OCI-LY1 (cell line): ENCODE data around the gene ASPA.

Source experiments
- CTCF ChIP-seq: fragments of 200-600 bp; sonication (generic), shearing (Covaris generic); IDR thresholded peaks from 2 replicates; pipeline ENCODE4 v1.5.1; 2017; ENCODE audit warnings: mild to moderate bottlenecking, antibody characterized with exemption, low read length, moderate library complexity, mixed read lengths
- EZH2 ChIP-seq: fragments of 200-600 bp; sonication (generic), shearing (Covaris generic); IDR thresholded peaks from 2 replicates; pipeline ENCODE4 v1.8.0; 2017; ENCODE audit warnings: borderline replicate concordance, mixed run types, mild to moderate bottlenecking, antibody characterized with exemption, low read length, moderate library complexity, mixed read lengths

- TF ChIP-seq CTCF: no peak
- no peak for TF ChIP-seq EZH2
Measured at GRCh38 chr17:3543453-3543852, 67.7 kb downstream of the ASPA start.
